Measurements from ENCODE around the gene CDH2.

Gene CDH2

DNA sequence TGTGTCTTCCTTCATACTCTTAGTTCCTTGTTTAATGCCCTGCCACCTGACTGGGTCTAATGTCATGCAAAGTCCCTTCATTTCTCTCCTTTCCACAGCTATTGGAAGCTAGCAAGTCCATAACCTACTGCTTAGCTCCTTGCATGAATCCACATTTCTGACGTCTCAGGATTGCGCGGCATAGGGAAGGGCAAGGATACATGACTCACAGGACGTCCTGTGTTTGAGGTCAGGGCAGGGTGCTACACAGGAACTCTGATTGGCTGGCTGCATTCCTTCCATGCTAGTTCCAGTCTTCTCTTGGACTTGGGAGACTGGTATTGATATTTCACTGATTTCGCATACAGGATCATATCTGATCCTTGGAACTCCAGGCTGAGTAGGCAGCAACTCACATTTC, 137.9 kb downstream of the CDH2 start:
- DNase-seq, result no peak

- DNase-seq, result no peak
Measured at GRCh38 chr18:28036488-28036887, 140.4 kb downstream of the CDH2 start.

- DNase-seq, result no peak
Measured at GRCh38 chr18:28034567-28034966, 142.4 kb downstream of the CDH2 start.

- no peak for DNase-seq
Measured at GRCh38 chr18:28032177-28032576, 144.8 kb downstream of the CDH2 start.

DNA sequence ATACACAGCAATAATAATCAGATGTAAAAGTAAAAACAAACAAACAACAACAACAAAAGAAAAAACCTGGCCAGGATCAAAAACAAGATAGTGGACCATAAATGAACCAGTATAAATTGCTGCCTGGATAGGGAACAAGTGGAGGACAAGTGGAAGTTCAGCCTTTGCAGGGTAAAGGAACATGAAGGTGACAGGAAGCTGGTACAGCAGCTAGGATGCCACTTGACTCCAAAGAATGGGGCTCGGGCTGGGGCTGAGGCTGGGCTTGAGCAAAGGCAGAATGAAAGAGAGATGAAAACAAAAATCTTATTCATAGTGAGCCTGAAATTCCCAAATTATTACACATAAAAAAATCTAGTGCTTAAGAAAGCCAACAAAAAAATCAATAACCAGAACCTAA, 146.5 kb downstream of the CDH2 start:
- DNase-seq, result no peak

DNA sequence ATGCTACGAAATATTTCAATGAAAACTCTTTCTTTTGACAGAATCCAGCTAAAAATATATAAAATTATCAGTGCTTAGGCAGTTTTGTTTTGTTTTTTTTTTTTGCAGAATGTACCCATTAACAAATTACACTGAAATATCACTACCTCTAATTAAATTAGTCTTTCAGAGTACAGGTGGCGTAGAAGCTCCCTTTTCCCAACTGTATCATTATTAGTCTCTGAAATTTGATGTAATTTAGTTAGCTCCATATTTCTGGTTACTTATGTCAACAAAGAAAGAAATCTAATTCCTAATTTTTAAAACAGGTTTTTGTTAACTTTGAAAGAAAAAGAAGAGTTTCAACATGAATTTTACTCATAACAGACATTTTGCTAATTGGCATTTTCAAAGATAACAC, 149.2 kb downstream of the CDH2 start:
- DNase-seq, result no peak

GRCh38 chr18:28019425-28020108, 157.4 kb downstream of the CDH2 start:
- no peak for DNase-seq

GRCh38 chr18:28018351-28018750, 158.6 kb downstream of the CDH2 start:
- no peak for DNase-seq

GRCh38 chr18:28015671-28016070, 161.3 kb downstream of the CDH2 start:
- DNase-seq, result no peak

DNA sequence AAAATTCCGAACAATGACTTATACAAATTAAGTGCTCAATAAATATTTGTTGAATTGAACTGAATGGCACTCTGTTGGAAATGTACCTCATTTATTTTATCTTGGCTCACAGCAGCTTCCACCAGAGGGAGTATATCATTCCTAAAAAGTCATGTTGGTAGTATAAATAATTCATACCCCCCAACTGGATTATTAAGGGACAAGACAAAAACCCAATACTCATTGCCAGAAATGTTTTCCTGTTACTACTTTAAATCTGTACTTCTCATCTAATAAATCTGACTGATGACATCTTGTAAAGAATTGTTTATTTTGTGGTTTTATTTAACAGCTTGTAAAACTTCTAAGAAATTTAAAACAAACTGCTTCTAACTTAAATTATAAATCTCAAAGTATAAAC, 163.9 kb downstream of the CDH2 start:
- no peak for DNase-seq

DNA sequence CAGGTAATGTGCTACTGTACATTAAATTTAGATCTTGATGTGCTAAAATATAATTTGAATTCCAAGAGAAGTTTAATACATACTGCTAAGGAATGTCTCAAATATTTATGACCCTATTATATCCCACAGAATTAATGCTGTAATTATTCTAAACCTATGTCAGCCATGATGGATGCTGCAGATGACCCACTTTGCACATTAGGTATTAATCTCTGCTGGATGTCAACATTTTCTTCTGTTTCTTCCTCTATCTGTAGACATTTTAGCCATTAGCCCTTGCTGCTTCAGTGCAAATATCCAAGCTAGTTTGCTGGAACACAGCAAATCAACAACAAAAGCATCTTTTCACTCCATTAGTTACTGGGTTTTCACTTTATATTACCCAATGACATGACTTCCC, 164.6 kb downstream of the CDH2 start:
- DNase-seq, result no peak

- no peak for DNase-seq
Measured at GRCh38 chr18:28009589-28009988, 167.3 kb downstream of the CDH2 start.

- no peak for DNase-seq
Measured at GRCh38 chr18:28007841-28008240, 169.1 kb downstream of the CDH2 start.

DNA sequence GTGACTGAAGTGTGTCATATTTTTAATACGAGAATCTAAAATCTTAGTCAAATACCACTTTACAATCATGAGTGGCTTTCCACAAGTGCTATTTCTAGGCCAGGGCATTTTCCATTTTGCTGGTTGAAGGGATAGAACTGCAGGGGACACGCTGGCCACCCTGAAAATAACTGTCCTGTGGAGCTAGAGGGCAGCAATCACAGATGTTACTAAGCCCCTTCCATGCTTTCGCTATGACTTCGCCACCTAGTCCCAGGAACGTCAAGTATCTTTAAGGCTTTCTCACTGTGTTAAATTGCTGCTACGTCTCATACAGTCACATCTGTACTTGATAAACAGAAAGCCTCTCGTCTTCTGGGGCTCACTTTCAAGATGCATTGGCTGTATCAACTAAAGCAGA, 171.8 kb downstream of the CDH2 start:
- DNase-seq, result no peak

- no peak for DNase-seq
Measured at GRCh38 chr18:28004606-28005005, 172.3 kb downstream of the CDH2 start.

GRCh38 chr18:28003451-28003850, 173.5 kb downstream of the CDH2 start:
- no peak for DNase-seq

DNA sequence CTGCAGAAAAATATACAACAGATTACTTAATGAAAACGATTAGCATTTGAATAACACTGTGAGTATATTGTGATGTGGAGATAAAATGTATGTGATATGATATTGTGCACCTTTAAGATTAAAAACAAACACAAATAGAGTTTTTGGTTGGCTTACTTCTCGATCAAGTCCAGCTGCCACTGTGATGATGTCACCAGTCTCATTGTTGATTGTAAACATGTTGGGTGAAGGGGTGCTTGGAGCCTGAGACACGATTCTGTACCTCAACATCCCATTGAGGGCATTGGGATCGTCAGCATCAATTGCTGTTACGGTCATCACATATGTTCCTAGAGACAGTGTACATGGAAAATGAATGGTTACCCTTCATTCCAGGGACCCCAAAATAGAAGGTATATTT, 174.1 kb downstream of the CDH2 start:
- no peak for DNase-seq

GRCh38 chr18:27996801-27997272, 180.1 kb downstream of the CDH2 start:
- DNase-seq, result no peak

- no peak for DNase-seq
Measured at GRCh38 chr18:27995770-27996502, 181.0 kb downstream of the CDH2 start.

GRCh38 chr18:27994571-27994970, 182.4 kb downstream of the CDH2 start:
- no peak for DNase-seq

DNA sequence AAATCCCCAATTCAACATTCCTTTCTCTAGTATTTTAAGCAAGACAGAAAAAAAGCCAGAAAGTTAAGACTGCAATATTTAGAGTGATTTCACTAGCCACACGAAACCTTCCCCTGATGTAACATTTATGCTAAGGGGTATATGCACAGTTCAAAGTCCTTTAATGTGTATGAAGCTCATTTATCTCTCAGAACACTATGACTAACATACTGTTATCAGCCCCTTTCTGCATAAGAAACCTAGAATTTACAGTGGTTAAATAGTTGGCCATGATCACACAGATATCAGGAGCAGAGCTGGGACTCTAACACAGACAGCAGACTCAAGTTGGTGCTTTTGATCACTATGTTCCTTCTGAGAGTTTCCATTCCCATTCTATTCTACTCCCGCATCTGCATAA, 185.5 kb downstream of the CDH2 start:
- no peak for DNase-seq

GRCh38 chr18:27985832-27986231, 191.1 kb downstream of the CDH2 start:
- DNase-seq, result no peak

DNA sequence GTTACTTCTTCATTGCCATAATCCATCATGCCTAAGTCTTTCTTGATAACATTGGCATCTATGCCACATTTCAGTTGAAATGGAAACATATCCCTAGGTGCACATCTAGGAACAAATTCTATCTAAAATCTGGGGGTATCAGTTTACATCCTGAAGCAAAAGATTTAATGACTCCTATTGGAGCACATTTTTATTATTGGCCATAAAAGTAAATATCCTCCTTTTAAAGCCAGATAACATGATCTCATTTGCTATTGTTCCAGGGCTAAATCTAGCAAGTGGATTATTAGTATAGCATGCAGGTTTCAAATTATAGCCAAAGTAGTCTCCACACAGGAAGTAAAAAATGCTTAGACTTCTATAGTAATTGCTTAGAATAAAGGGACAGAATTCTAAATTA, 193.2 kb downstream of the CDH2 start:
- peak; percentile 6 for DNase-seq

GRCh38 chr18:27976806-27977408, 200.0 kb downstream of the CDH2 start:
- no peak for DNase-seq
